Activated CD4-positive, alpha-beta T cell treated with anti-CD3 and anti-CD28 coated beads, Interleukin-2, amount 50 U/mL, for 1 hour (primary cell): Measurements from ENCODE around the gene PRPF19.

Experiments used
- DNase-seq: peaks from one replicate; pipeline ENCODE4 v3.0.0-alpha.2; 2020

PRPF19 gene

GRCh38 chr11:60906132-60906972 lies at the start of gene PRPF19:
PRPF19 (minus strand) TSS chr11:60906585; CDS start chr11:60906382, 203 bp downstream.
- peak; percentile 99 for DNase-seq

- DNase-seq = no peak
Measured at GRCh38 chr11:60955571-60955970, 49.2 kb upstream of the PRPF19 start.

- DNase-seq = no peak
Measured at GRCh38 chr11:60954421-60954820, 48.0 kb upstream of the PRPF19 start.

GRCh38 chr11:60953781-60954180 lies 47.4 kb upstream of the PRPF19 start:
- DNase-seq = no peak

GRCh38 chr11:60952742-60953170 lies 46.4 kb upstream of the PRPF19 start:
- DNase-seq = no peak

GRCh38 chr11:60951904-60952741 lies 45.7 kb upstream of the PRPF19 start, which contains the start of gene SLC15A3:
SLC15A3 (minus strand) TSS chr11:60952176; CDS start chr11:60951551, 625 bp downstream.
- peak; percentile 20 for DNase-seq

GRCh38 chr11:60951606-60951903 lies 45.2 kb upstream of the PRPF19 start:
- no peak for DNase-seq

GRCh38 chr11:60950933-60951605 lies 44.7 kb upstream of the PRPF19 start:
- peak; percentile 38 for DNase-seq

GRCh38 chr11:60950024-60950423 lies 43.6 kb upstream of the PRPF19 start:
- no peak for DNase-seq

GRCh38 chr11:60948250-60948649 lies 41.9 kb upstream of the PRPF19 start:
- DNase-seq = no peak

- DNase-seq = no peak
Measured at GRCh38 chr11:60947700-60948099, 41.3 kb upstream of the PRPF19 start.

- no peak for DNase-seq
Measured at GRCh38 chr11:60946601-60947264, 40.3 kb upstream of the PRPF19 start.

- no peak for DNase-seq
Measured at GRCh38 chr11:60945295-60945667, 38.9 kb upstream of the PRPF19 start.

GRCh38 chr11:60944490-60945294 lies 38.3 kb upstream of the PRPF19 start:
- no peak for DNase-seq

- DNase-seq = no peak
Measured at GRCh38 chr11:60942970-60943565, 36.7 kb upstream of the PRPF19 start.

- DNase-seq = no peak
Measured at GRCh38 chr11:60942219-60942618, 35.8 kb upstream of the PRPF19 start.

- DNase-seq = no peak
Measured at GRCh38 chr11:60941371-60942119, 35.2 kb upstream of the PRPF19 start.

GRCh38 chr11:60939855-60940254 lies 33.5 kb upstream of the PRPF19 start:
- DNase-seq = no peak

- DNase-seq = no peak
Measured at GRCh38 chr11:60939301-60939700, 32.9 kb upstream of the PRPF19 start.

GRCh38 chr11:60938500-60938899 lies 32.1 kb upstream of the PRPF19 start:
- DNase-seq = no peak

GRCh38 chr11:60937811-60938210 lies 31.4 kb upstream of the PRPF19 start:
- no peak for DNase-seq
